Stimulated activated CD8-positive, alpha-beta memory T cell treated with anti-CD3 and anti-CD28 coated beads, Interleukin-12 subunit alpha, Interleukin-12 subunit beta, amount 100 ng/mL, for 4 hours (primary cell): ENCODE measurements around the gene CST7.

Experiments
- DNase-seq: peaks from one replicate; pipeline ENCODE4 v3.0.0-alpha.2; 2020; ENCODE audit warnings: low read depth

The CST7 gene

DNA sequence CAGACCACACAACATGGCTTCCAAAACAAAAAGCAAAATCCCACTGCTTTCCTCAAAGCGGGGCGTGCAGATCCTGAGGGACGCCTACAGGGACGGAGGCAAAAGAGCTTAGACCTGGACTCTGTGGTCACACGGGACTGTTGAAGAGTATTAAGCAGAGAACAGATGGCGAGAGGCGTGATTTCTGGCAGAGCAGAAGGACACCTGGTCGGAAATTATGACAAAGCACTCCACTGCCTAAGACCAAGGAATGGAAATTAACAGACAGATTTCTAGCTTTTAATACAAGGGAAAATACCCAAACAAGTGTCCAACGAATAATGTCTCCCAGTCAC lies 15.4 kb downstream of the CST7 start:
- DNase-seq: no peak

DNA sequence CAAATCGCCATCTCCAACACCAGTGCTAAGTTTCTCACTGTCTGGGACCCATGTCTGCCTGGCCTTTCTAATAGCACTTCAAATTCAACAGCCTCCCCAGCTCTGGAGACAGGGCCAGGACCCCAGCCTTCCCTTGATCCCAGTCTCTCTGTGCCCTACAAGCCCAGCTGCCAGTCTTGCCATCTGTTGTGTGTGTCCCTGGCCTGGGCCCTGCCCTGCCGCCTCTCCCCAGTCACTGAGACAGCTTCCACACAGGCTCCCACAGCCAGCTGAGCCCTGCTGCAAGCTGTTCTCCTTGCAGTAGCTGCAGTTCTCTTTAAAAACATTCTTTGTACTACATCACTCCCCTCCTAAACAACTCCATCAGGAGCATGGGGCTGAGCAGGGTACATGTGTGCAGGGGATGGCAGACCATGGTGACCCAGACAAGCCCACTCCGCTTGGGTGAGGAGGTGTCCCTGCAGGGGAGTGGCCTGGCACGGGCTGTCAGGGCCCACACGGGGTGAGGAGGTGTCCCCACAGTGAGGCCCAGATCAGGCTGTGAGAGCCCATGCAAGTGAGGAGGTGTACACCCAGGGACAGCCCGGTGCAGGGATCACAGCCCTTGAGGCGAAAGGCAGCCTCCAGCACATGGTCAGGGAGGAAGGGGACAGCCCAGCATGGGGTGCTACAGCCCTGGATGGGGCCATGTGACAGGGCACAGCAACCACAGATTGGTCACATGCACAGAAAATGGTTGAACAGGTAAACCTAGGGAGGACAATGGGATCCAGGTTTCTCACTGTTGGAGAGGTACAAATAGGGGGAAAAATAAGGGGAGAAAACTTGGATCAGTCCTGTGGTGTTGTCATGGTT lies 16.2 kb downstream of the CST7 start:
- DNase-seq: no peak

DNA sequence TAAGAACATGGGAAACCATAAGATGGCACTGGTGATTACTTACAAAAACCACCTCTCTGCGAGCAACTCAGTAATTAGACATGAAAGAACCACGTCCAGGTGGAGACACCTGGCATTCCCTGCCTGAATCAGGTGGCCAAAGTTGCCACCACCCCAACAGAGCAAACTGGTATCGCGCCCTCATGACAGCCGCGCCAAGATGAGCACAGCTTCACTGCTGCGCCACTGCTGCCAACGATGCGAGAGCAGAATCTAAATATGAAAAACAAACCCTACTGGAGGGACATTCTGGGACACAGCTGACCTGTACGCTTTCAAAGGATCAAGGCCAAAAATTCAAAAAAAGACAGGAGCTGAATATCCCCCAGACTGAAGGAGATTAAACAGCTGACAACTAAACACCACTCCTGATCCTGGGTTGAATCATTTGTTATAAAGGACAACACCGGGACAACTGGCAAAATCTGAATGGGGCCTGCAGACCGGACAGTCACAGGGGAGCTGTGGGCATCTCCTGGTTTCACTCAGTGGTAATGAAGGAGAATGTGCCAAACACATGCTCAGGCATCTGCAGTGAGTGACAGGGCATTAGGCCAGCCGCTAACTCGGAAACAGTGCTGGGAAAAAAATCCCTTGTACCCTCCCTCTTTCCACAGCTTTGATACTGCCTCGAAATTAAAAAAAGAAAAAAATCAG lies 17.4 kb downstream of the CST7 start:
- DNase-seq: no peak

DNA sequence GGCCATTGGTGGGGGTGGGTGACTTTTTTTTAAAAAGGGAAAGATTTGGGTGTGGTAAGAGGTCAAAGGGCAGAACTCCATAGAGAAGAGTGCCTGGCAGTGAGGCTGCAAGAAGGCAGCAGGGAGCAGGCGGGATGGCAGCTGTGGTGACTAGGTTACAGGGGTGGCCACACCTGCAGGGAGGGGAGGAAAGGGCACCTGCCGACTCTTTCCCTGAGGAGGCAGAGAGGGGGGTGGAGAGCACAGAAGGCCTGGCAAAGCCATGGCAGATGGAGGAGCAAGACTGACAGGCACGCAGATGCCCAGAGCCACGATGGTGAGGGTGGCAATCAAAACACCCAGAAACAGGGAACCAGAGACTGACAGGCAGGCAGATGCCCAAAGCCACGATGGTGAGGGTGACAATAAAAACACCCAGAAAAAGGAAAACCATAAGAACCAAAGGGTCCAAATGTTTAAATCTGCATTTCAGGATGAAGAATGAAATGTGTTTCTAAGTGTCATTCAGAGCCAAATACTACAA lies 19.3 kb downstream of the CST7 start:
- no peak for DNase-seq

DNA sequence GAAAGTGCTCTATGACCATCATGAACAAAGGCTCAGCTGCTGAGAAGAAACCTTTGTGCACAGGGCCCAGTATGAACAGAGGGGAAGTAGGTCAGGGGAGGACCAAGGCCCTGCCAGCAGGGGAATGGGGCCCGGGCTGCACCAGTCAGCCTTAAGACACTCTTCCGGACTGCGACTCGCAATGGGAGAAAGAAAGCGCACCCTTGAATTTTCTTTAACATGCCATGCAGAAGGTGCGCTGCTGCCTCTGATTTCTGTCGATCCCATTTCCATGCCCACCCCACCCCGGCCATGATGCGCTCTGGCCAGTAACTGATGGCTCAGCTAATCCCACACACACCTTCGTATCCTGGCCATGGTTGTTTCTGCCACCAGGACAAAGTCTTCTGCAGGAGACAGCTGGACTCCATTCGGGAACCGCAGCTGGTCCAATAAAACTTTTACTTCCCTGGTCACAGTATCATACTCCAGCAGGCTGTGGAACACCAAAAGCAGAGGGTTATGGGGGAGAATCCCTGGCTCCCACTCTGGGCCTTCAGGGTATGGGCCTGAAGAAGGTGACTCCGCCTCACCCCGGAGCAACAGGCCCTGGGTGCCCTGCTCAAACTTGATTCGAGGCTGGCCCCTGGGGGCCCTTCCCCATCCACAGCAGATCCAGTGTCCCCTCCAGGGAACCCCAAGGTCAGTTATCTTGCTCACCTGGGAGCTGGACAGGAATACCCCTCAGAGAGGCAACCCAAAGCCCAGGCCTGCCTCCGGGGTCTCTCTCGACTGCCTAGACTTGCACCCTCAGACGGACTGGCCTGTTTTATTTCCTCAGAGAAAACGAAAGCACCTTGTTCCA lies 20.3 kb downstream of the CST7 start:
- no peak for DNase-seq

DNA sequence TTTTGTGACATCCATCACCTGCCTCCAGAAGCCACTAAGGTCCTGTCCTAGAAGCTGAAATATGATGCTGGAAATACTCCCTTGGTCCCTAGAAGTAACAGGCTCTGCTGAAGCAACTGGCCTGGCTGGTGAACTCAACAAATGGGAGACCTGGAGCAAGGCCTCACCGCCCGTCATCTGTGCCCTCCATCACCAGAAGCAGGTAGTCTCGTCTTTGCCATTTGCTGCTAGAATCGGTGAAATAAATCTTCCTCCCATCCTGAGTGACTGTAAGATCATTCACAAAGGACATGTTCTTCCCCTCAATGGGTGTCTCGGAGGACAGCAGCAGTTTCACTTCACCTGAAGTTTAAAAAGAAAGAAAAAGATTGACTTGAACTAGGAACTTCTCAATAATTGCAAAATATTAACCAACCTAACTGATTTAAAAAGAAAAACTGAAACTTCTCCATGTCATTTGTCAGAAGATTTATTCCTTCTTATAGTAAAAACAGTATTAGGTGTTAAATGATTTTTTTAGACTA lies 21.0 kb downstream of the CST7 start:
- DNase-seq: no peak

DNA sequence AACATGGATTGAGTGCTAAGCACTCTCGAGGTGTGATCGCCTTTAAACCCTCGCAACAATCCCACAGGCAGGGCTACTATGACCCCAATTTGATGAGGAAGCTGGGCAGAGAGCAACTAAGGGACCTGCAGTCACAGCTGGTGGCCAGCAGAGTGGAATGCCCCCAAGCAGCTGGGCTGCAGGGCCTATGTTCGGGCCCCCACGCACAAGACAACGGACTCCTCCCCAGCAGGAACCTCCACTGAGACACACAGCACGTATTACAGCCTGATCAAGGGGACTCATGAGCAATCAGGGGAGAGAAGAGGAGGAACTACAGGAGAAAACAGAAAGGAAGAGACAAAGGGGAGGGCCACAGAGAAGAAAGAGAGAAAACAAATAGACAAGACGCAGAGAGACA lies 21.7 kb downstream of the CST7 start:
- DNase-seq: no peak

DNA sequence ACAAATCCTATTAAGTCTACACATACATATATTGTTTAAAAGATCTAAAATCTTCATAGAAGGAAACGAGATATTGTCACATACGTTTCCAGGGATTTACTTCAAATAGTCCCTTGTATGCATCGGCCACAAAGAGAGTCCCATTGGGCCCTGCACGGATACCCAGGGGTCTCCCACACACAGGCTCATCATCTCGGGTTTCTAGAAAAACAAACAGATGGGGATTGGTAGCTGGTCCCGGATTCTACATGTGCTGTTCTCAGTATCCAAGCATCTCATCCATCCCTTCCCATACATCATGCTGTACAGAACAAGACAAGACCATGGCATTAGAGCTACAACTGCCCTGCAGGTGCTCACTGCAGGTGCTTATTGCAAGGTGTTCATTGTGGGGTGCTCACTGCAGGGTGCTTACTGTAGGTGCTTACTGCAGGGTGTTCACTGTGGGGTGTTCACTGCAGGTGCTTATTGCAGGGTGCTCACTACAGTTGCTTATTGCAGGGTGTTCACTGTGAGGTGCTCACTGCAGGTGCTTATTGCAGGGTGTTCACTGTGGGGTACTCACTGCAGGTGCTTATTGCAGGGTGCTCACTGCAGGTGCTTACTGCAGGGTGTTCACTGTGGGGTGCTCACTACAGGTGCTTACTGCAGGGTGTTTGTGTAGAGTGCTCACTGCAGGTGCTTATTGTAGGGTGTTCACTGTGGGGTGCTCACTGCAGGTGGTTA lies 22.5 kb downstream of the CST7 start:
- DNase-seq: no peak

DNA sequence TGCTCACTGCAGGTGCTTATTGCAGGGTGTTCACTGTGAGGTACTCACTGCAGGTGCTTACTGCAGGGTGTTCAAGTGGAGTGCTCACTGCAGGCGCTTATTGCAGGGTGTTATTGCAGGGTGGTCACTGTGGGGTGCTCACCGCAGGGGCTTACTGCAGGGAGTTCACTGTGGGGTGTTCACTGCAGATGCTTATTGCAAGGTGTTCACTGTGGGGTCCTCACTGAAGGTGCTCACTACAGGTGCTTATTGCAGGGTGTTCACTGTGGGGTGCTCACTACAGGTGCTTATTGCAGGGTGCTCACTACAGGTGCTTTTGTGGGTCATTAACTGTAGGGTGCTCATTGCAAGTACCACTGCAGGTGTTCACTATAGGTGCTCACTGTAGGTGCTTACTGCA lies 23.3 kb downstream of the CST7 start:
- no peak for DNase-seq

DNA sequence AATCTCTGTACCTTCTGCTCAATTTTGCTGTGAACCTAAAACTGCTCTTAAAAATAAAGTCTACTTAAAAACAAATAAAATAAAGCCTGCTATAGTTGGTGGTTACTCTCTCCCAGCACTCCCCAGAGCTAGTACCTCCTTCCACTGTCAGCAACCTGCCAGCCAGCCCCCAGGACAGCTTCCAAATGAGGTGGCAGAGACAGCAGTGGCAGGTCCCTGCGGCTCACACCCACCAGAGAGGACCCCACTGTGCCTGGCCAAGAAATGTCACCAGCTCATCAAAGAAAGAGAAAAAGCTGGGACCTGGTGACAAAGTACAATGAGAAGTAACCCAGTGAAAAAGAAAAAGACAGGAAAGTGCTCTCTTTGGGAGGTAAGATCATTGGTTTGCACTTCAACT lies 28.3 kb downstream of the CST7 start:
- DNase-seq: no peak

DNA sequence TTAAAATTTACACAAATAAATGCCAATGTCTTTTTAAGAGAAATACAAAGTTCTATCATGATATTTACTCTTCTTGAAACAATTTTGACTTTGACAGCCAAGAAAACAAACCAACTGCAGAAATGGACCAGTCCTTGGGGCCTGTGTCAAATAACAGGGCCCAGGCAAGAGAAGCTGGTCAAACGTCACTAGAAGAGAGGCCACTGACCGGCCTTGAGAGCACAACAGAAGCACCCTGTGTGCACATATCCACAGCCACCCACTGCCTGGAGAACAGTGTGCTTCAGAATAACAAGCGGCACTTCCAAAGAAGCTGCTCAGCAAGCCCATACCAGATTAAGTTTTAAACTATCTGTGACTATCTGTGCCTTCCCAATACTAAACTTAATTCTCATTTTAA lies 28.7 kb downstream of the CST7 start:
- no peak for DNase-seq

DNA sequence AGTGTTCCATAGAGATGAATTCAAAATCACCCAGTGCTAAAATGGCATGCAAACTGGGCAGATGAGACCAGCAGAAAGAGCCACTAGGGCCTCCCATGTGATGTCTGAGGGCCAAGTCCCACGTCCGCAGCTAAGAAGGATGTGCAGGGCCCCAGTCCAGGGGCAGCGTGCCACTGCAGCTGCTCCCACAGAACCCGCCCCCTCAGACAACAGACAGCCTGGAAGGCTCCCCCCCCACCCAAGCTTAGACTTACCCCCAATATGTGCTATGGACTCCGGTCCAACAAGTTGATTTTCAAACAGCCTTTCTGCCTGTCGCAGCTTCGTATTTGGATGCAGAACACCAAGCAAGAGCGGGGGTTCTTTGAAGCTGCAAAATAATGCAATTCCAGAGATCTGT lies 29.4 kb downstream of the CST7 start:
- DNase-seq: no peak

DNA sequence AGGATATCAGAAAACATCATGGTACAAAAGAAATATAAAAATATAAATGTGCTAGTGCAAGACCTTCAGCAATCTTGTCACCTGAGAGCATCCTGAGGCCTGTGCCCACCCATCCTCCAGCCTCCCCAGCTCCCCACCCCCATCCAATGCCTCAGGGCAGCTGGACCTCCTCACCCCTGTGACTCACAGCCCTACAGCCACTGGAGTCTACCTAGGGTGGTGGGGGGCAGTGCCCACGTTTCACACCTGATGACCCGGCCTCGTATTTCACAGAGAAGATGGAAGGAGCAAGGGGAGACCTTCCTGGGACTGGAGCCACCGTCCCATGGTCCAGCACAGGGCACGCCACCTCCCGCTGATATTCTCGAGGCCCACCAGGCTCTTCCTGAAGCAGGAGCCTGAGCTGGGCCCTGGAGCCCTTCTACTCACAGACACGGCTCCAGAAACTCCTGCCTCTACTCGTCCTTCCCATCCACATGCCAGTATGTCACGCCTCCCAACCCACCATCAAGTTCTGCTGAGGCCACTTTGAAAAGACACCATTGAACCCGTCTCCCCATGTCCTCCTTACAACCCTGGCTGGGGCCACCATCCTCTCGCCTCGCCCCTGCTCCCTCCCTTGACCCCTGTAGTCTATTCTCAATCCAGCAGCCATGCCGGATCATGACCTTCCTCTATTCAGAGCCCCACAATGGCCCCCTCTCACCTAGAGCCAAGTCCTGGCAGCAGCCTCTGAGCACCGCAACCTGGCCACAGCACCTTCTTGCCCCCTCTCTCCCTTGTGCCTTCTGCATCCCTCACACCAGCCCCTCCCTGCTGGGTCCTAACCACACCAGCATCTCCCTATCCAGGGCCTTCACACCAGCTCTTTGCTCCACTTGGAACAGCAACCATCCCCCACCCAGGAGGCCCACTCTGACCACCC lies 30.2 kb downstream of the CST7 start:
- no peak for DNase-seq

DNA sequence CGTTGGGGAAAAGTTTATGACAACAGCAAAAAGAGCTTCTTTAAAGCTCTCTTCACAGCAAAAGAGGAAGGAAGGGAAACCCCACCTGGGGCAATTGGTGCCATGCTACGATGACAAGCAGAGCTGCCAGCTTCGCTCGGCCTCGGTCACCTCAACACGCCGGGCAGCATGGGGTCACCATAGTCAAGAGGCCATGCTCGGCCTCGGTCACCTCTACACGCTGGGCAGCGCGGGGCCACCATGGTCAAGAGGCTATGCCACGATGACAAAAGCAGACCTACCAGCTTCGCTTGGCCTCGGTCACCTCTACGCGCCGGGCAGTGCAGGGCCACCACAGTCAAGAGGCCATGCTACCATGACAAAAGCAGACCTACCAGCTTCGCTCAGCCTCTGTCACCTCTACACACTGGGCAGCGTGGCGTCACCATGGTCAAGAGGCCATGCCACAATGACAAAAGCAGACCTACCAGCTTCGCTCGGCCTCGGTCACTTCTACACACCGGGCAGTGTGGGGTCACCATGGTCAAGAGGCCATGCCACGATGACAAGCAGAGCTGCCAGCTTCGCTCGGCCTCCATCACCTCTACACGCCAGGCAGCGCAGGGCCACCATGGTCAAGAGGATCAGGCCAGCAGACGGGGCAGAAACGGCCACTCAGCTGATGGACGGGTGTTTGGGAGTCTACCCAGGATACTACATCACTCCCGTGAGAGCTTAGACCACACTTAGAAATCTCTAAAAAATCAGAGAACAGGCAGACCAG lies 31.4 kb downstream of the CST7 start:
- no peak for DNase-seq

DNA sequence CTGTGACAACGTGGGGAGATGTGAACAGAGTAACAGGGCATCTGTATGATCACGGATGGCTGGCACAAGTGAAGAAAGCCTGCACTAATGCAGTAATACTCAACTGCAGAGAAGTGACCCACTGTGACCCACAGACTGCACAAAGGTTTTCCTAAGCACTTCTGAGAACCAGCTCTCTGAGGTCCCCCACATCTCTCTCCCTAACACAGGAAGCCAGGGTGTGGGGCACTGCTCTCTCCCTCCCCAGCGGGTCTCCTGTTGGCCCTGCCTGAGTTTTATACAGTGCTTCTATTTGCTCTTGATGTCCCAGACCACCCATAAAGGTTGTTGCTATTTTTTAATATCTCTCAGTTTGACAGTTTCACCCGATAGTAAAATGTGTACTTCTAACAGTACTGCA lies 32.2 kb downstream of the CST7 start:
- DNase-seq: no peak

DNA sequence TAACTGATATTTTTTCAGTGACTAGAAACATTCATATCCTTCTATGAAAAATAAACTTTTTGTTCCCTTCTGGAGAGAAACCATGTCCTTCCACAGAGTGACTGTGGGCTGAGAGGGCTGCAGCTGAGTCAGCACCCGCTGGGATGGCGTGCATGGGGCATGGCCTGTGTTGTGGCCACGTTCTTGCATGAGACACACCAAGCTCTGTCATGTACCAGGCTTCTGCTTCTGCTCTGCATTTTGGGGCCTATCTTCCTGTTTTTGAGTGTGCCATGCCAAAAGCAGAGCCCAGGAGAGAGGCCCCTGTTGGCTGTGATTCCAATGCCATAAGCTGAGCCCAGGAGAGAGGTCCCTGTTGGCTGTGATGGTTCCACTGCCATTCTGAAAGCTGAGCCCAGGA lies 32.7 kb downstream of the CST7 start:
- DNase-seq: no peak

DNA sequence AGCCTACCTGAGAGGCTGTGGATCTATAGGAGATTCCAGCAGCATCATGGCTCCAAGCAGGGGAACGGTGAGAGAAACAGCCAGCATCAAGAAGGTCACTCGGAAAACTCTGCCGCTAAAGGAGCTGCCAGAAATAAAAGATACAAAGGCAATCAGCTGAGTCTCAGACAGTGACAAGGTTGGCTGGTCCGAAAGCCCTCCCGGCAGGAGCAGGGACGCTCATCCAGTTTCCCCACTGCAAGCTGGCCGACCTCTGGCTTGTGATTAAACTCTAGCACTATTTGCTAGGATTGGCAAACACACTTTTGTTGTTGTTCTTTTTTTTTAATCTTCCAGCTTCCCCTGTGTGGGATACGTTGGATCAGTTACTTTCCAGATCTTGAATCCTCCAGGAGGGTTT lies 34.8 kb downstream of the CST7 start:
- DNase-seq: no peak

DNA sequence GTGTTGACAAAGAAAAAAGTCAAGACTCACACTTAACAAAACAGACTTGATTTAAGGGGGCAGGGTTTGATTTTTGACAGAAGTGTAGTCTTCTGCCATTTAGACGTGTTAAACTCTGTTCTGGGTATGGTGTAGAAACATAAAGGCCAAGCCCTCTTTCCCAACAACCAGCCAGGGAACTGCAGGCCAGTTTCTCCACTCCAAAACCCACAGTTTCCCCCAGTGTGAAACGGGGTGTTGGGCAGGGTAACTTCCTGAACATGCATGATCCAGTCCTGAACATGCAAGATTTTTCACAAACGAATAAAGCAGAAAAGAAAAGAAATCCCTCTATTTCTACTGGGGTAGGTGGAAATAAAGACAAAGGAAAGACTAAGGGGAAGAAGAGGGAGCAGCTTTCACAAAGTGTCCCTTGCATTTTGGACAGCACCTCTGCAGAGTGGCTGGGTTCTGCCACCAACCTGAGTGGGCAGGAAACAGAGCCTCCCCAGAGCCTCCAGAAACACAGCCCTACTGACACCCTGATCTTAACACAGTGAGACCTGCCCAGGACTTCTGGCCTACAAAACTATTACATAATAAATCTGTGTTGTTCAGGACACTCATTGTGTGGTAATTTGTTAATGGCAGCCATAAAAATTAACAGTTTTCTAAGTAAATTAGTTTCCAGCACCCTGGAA lies 36.0 kb downstream of the CST7 start:
- no peak for DNase-seq

DNA sequence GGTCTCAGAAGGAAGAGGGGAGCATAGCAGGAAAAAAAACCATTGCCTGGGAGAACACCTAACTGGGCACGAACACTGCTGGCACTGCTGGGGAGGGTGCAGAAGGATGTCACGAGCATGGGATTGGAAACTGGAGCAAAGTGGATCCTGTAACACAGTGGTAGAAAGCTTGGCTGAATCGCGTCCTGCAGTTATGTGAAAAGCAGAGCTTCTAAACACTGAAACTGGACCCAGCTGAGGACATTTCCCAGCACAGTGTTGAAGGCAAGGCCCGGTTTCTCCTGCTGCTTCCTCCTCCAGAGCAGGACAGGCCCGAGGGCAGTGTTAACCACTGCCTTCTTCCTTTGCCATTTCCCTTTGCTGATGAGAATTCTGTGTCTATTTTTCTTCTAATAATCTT lies 36.7 kb downstream of the CST7 start:
- DNase-seq: no peak
